HG03354 (cell line): ENCODE results near the gene MMP24OS.
A peak's percentile ranks its signal among the peaks of the same experiment; 100 is the strongest.
"Not testable (repeated sequence)": the region's sequence is repeated elsewhere in the genome, so short reads cannot be mapped to it uniquely, and the experiment has no call there.

Experiments used
- ATAC-seq: cut with Tn5 transposase; IDR thresholded peaks from one replicate; pipeline ENCODE4 v1.9.1; 2021; ENCODE audit warnings: mild to moderate bottlenecking; ENCODE audit not compliant: unreplicated experiment, poor library complexity, severe bottlenecking

Gene MMP24OS

DNA sequence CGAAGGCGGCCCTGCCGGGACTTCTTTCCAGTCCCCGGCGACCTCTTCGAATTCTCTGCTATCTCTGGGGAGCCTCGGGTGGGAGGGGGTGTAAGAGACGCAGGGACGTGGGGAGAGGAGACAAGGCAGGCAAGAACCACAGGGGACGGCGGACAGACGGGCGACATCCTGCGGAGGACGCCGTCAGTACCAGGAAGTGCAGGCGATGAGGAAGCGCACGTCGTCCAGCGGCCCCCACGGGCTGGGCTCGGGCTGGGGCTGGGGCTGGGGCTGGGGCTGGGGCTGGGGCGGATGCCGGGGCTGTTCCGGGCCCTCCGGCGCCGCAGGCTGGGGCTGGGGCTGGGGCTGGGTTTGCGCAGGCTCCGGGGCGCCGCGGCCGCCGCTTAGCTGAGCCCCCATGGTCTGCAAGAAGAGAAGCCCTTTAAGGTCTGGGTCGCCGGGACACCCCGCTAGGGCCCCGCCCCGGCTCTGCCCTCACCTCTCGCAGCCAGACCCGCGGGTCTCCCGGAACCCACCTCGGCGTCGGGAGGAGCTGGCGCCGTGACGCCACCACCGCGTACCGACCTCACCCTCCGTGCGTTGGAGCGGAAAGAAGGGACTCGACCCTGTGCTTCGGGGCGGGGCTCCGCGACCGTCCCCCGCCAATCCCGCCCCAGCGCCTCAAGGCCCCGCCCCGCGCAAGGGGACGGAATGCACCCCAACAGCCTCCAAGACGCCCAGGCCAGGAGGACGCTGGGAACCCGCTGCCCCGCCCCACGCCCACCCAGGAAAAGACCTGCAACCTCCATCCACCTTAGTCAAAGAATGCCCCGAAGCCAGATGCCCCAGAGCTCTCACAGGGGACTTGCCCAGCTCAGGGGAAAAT is at the start of gene MMP24OS:
TSS of gene MMP24OS (minus strand) at position 592 of the 865 bp plus-strand sequence. CDS start at position 399, 193 bp downstream.
- ATAC-seq, result peak; percentile 86

DNA sequence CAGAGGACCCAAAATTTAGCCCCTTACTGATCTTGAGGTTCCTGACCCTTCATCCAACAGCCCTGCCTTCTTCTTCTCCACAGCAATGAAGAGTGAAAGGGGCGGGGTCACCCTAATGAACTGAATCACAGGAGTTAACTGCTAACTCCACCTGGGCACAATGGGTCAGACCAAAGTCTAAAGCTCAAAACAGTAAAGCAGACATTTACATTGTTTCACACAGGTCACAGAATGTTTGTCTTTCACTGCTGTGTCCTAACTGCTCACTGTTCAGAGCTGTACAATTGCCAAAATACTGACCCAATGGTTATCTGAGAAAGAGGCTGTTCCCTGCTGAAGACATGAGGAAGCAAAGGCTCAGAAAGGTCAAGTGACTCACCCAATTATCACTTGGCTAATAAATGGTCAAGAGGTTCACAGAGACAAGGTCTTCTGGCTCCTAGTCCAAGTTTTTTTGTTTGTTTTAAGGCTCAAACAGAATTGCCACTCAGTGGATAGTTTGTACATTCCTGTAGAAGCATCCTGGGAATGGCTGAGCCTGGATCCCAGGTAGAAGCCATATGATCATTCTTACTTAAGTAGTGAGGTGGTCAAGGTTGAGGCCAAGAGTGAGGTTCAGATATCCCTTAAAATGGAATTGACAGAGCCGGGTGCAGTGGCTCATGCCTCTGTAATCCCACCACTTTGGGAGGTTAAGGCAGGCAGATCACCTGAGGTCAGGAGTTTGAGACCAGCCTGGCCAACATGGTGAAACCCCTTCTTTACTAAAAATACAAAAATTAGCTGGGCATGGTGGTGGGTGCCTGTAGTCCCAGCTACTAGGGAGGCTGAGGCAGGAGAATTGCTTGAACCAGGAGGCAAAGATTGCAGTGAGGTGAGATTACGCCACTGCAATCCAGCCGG is 49.4 kb upstream of the MMP24OS start:
- ATAC-seq, result no peak

DNA sequence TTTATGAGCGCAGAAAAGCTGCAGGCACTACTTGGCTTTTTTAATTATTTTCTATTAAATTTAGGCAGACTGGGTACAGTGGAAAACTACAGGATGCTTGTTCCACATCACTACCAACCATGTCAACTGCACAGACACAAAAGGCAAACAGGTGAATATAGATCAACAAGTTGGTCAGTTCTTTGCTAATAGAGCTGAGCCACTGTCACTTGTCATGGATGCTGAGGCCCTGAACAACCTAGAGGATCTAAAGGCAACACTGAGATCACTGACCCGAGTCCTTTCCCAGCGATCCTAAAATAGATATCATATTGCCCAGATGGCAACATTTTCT is 48.8 kb upstream of the MMP24OS start:
- ATAC-seq, result no peak

DNA sequence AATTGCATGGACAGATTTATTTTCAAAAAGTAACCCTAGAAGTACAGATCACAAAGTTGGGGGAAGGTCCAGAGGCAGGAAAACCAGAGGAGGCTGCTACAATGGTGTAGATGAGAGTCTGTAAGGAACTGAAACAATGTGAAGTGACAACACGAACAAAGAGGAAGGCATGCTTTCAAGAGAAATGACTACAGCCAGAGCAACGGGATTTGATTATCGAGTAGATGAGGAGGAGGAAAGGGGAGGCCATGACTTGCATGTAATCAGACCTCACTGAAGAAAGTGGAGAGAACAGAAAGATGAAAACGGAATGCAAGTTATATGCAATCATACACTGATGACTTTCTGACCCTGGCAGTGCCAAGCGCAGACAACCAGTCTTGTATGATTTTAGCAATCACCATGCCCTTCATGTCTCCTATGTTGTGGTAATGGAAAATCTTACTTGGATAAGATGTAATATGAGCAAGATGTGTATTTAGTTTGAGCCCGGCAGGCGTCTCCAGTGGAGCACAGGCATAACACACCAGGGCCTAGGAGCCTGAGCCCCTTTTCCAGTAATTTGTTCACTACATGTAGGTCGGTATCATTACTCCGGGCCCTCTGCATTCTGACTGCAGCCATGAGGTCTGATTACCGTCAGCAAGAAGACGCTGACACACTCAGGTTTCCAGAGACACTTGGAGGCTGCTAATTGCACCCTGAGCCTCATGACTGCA is 48.3 kb upstream of the MMP24OS start:
- ATAC-seq, result no peak

DNA sequence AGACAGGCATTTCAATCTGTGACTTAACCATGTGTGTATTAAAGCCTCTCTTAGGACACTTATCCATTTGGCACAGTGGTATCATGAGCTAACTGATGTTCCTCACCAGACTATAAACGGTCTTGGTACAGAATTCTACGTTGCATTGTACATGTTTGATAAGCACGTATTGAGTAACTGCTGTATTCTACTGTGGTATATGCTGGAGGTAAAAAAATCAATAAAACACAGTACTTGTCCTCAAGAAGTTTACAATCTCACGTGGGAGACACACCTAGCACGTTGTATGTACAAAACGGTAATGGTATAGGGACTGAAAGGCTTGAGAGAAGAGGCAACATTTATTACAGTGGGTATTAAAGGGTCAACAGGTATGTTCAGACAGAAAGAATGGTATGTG is 47.5 kb upstream of the MMP24OS start:
- no peak for ATAC-seq

DNA sequence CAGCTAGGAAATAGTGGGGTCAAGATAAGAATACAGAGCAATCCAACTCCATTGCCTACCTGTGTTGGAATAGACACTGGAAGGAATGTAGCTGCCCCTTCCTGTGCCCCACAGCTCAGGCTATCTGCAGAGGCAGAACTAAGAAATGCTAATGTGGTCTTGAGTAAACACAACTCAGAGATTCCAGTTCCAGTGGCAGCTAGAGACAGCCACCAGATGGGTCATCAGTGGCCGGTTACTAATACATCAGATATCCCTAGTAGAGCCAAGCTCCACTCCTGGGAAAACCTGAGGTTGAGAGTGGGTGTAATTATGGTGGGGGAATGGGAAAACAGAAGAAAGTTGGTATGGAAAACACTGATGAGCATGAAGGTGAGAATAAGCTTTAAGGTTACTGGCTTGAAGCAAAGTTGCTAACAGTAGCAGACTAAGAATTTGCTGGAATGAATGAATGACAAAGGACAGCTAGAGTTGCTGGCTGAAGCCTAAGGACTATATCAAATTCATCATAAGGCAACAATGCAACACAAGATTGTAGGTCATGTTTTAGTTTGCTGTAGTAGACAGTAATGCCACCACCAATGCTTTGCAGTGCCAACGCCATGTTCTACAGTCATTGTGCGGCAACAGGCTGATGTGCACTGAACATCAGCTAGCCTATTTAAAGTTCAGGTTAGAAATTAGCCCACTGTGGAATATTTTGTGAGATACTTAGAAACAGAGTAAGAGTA is 42.6 kb upstream of the MMP24OS start:
- no peak for ATAC-seq

DNA sequence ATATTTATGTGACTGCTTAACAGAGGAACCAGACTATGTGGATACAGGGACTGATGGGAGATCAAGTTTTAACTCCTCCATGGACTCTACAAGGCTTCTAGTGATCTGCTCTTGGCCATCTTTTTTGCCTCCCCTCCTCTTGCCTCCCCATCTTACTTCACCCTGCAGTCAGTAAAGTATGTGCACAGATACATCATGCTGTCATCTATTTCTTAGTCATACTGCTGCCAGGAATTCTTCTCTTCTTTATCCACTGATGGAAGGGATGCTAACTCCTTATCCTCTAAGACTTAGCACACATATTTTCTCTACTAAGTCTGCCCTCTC is 41.9 kb upstream of the MMP24OS start:
- no peak for ATAC-seq

DNA sequence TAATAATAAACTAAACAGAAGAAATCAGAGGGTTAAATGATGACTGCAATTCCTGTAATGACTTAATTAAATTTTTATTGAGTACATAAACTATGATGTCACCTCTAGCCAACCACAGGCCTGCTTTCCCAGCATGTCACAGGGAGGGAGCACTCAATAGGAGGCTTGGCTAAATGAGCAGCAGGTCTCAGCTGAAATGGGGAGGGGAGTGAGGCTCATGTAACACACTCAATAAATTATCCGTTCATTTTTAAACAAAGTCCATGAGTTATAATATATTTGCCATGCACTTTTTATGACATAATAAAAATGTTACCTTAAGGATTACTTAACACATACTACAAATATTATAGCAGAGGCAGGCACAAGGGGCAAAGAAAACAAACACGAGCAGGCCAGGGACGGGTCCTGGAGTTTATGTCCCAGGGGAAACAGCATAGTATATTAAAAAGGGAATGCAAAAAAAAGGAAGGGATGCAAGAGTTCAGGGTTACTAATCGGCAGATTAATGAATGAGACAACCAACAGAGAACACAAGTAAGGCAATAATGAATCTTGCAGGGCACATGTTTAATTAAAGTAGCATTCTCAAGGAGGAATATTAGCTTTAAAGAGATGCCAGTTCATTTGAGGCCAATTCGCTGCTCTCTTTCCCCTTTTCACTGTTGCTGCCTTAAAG is 41.4 kb upstream of the MMP24OS start:
- ATAC-seq, result no peak

DNA sequence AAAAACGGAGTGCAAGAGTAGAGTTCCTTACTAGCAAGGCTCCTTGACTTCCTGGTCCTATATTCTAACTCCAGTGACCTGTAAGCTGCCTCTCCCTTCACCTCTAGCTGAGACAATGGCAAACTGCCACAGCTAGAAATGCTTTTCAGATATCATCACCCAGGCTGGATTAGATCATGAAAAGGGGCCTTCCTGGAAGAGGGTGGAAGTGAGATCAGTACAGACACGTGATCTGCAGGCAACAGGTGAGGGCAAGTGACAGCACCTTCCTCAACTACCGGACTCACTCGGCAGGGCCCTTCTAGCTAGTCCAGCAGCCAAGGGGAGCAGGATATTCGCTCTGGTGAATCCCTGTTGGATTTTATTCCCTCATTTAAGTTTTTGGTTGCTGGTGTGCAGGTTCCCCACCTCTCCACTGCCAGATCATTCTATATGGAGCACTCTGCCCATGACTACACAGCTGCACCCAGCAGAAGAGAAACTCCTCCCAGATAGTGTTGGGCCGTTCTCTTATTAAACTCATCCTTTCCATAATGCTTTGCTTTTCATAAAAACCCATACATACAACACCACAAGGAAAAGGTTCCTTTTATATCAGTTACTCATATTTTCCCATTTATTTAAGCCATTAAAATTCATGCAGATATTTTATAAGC is 40.7 kb upstream of the MMP24OS start:
- ATAC-seq, result no peak

DNA sequence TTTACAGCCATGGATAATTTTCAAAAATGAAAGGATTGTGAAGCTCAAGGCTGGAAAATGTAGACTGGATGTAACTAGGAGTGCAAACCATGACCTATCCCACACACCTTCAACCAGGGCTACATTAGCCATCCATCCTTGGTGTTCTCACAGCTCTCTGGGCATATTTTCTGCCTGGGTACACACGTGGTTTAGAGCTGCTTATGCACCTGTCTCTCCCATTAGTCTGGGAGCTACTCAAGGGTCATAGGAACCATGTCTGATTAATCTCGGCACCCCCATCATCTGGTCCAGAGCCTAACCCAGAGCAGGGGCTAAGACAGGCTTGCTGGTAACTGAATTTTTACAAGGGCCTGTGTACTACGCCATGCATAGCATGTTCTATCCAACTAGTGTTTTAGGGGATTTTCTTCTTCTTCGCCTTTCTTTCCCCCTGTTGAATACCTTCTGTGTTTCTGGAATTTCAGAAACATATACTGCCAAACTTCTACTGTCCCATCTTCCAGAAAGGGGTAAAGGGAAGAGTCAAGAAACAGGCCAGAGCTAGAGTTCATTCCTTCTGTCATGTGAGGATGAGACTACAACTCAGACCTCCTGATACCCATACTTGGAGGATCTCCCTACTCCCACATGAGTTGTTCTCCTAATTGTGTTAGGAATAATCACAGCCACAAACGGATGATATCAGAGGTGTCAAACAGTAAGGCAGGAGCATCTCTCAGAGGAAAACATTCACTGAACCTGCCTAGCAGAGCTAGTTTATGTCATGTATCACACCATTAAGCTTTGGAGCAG is 39.7 kb upstream of the MMP24OS start:
- ATAC-seq, result no peak

DNA sequence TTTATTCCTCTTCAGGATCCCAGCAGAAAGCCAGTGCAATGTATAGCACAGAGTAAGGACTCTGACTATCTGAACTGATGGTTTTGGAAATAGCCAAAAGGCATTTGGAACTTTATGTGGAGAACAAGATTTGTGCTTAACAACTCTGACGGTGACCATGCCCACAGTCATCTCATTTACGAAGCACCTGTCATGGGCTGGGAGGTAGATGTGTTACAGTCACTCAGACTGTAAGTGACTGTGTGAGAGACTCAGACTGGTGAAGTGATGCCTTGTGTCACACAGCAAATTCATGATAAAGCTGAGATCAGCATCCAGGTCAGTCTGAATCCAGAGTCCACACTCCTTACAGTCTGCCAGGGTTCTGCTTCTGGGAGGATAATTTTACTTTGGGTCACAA is 38.2 kb upstream of the MMP24OS start:
- ATAC-seq, result no peak

DNA sequence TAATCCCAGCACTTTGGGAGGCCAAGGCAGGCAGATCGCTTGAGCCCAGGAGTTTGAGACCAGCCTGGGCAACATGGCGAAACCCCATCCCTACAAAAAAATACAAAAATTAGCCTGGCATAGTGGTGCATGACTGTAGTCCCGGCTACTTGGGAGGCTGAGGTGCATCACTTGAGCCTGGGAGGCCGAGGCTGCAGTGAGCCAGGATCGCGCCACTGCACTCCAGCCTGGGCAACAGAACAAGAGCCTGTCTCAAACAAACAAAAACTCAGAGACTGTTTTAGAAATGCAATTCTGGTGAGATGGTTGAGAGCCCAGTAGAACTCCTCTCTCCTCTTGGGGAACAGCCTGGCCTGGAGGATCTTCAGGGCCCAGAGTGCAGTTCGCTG is 37.7 kb upstream of the MMP24OS start:
- not testable (repeated sequence) for ATAC-seq

DNA sequence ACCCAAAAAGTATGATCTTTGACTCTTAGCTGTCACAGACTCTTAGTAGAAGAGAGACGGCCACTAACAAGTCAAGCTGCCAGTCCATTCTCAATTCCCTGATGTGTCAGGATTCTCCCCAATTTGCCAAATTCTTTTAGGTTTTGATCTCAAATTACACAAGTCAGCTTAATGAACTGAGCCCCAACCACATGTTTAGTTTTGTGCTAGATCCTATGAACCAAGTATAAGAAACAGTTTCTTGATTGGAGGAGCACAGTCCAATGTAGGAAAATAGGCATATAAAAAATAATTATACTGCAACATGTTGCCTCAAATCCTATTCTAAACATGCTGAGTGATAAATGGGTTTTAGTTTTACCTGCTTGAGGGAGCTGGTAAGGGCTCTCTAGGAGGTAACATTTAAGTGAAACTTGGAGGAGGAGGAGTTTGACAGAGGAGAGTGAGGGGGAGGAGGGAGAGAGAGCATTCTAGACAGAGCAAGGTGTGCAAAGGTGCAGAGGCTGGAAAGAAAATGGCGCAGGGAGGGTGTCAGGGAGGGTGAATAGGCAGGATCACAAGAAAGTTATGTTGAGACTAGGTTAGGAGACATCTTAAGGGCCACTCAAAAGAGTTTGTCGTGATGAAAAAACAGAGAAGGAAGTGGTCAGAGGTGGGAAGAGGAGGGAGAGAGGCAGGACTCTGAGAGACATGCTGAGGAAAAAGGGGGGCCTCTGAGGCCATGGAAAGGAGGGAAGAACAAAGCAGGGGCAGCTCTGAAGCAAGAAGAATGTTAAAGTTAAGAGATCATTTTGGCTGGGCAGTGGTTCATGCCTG is 37.1 kb upstream of the MMP24OS start:
- ATAC-seq, result no peak

DNA sequence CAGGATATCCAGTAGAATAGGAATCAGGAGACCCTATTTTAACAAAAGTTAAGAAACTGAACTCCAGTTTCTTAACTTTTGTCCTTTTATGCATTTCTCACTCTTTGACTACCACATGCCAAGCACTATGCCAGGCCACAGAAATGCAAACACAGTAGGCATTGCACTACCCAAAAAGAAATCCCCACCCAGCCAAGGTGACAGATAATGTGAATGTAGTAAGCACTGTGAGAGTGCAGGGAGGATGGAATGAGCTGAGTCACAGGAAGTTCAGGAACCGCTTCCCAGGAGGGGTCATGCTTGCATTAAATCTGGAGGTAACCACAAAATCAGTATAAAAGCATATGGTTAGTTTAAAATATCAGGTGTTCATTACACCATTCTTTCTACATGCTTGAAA is 34.4 kb upstream of the MMP24OS start:
- no peak for ATAC-seq

DNA sequence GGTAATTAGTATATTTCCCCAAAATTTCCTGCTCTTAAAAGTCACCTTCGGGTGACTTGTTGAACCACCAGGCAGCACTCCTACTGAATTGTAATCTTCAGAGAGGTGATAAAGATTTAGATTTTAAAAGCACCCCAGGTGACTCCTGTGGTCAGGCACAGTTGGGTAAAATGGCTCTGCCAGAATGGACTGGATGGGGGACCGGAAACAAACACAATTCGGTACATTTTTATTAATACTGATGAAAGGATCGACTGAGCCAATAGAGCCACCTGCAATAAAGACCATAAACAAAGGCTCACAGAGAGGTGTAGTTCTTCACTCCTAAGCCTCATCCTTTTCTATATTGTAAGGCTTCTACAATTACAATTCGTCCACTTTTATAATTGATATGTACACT is 33.9 kb upstream of the MMP24OS start:
- no peak for ATAC-seq

DNA sequence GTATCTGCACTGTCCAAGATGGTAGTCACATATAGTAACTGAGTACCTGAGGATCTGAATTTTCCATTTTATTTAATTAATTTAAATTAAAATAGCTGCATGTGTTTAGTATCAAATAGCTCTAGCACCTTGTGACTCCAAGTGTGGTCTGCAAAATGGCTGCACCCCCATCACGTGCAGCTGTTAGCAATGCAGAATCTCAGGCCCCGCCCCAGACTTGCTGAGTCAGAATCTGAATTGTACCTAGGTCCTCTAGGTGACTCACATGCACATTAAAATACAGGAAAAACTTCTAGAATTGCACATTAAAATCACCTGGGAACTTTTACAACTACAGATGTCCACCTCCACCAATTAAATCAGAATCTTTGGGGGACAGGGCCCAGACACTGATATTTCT is 33.5 kb upstream of the MMP24OS start:
- no peak for ATAC-seq
